Measurements from ENCODE around the gene ATG5. TPM values are rescaled to one million over a fixed set of nuclear protein-coding genes. Genes with fewer than 3 reads are reported as not detected.

The ATG5 gene
- total and polyA plus RNA-seq, 9 of the 15 experiments (the other 6 are each of a cell fraction or from before 2014, with no cell fraction given): 29.0 to 80.0 (median 53.2) TPM

- TF ChIP-seq PBX2 (CRISPR knock-in tag; IDR thresholded peaks at IDR 0.05; ENCODE audit: low read depth): no peak
- no peak for TF ChIP-seq PBX2 (tag; conservative IDR thresholded peaks at IDR 0.05; ENCODE audit: low read depth)
- TF ChIP-seq ZNF408 (CRISPR knock-in tag; IDR thresholded peaks at IDR 0.05; ENCODE audit: low read depth): no peak
- no peak for TF ChIP-seq ZNF146 (CRISPR knock-in tag; IDR thresholded peaks at IDR 0.05; ENCODE audit: unreplicated experiment)
- no peak for TF ChIP-seq USF1 (CRISPR knock-in tag; IDR thresholded peaks at IDR 0.05)
- no peak for TF ChIP-seq NR2C2 (CRISPR knock-in tag; IDR thresholded peaks at IDR 0.05)
- TF ChIP-seq NR2C2 (tag; IDR thresholded peaks at IDR 0.05): peak; percentile 59
- peak; percentile 25; the same call in 1 of the 2 replicates for TF ChIP-seq DPF2 (IDR thresholded peaks at IDR 0.05)
- TF ChIP-seq SIX5 (IDR thresholded peaks at IDR 0.05; ENCODE audit: borderline replicate concordance in 1 of 2, insufficient read depth in 1 of 2, low read depth in 1 of 2, low read length in 2 of 2): no peak
- TF ChIP-seq ZFP30 (CRISPR knock-in tag; IDR thresholded peaks at IDR 0.05; ENCODE audit: borderline replicate concordance): no peak
- 0 out of 2 replicates have a peak, but pooled peaks have one; percentile 12 for TF ChIP-seq CTBP1 (IDR thresholded peaks at IDR 0.05; ENCODE audit: borderline replicate concordance)
- no peak for TF ChIP-seq NR2C1 (IDR thresholded peaks at IDR 0.05)
- peak; percentile 29; the same call in 1 of the 2 replicates for TF ChIP-seq NR2C1 (tag; IDR thresholded peaks at IDR 0.05)
- no peak for TF ChIP-seq PML (IDR thresholded peaks at IDR 0.05; ENCODE audit: low read length)
Observed at GRCh38 chr6:106141441-106142237, 183.9 kb downstream of the ATG5 start (continued).

Data from K562 (cell line).